Measurements from ENCODE around the gene MAMDC2.

- TF ChIP-seq CTCF (IDR thresholded peaks at IDR 0.05; ENCODE audit: low read depth, low read length) = no peak
- TF ChIP-seq MAX (IDR thresholded peaks at IDR 0.05; ENCODE audit: low read depth, low read length) = no peak
- no peak for TF ChIP-seq POLR2A (IDR thresholded peaks at IDR 0.05; ENCODE audit: extremely low read depth, insufficient read length)
These were observed 22.8 kb downstream of the MAMDC2 start for GRCh38 chr9:70066418-70066817.

Data from NB4 (cell line).